HG03135 (cell line): ENCODE measurements around the gene ATAD3A.

ENCODE experiments used
- ATAC-seq: cut with Tn5 transposase; IDR thresholded peaks from one replicate; pipeline ENCODE4 v1.9.1; 2021; ENCODE audit warnings: mild to moderate bottlenecking, moderate library complexity; ENCODE audit not compliant: unreplicated experiment

The ATAD3A gene

DNA sequence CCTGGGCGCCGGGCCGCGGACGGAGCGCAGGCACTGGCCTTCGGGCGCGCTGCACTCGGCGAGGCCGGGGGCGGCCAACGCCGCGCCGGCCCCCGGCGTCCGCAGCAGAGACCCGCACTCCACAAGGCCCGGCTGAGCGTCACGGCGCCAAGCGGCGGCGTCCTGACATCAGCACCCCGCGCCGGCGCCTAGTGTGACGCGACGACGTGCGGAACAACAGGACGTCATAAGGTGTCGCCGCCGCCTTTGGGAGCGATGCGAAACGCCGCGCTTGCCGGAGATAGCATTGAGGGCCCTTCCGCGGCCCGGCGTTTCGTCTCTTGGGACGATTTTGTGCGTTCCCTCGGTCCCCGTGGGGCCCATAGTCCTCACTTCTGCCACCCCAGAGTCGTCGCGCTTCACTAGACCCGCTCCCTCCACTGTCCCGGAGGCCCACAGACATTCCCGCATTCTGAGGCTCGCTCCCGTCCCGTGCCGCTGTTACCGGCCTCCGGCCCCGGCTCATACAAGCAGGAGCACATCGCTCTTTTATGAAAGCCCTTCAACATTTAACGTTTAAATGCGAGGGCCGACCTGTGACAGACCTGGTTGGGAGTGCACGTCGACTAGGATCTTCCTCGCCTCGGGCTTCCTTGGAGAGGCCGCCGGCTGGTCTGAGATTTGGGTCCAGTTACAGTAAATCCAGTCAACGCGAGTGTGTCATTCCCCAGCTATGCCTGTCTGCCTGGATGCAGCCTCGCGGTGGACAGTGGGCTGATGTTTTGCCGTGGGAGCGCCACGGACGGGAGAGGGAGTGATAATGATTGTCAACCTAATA lies 63.0 kb downstream of the ATAD3A start, which contains the start of gene SSU72:
Gene SSU72 (minus strand): TSS at position 143 of the 817 bp plus-strand sequence. CDS start 306 bp downstream, outside the sequence.
- peak; percentile 86 for ATAC-seq

DNA sequence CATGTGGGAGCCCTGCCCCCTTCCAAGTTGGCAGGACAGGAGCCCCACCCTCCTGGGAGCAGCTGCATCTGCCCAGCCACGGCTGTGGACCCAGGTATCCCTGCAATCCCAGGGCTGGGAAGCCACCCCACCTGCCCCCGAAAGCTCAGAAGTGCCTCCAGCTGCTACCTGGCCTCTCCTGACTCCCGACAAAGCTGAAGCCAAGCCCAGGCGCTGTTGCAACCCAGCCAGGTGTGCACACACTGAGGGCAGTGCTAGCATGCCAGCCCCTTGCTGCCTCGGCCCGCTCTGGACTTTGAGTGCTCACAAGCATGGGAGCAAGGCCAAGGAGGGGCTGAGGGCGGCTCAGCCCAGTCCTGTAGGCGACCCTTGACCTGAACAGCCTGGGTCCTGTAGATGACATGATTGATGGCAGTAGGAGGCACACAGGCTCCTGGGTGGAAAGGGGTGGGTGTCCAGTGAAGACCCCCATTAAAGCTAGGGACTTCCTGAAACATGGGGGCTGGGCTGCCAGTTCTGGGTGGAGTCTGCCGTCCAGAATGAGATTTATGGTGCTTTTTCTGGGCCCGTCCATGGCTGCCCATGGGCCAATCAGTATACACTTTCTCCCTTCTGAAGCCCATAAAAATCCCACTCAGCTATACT lies 65.5 kb downstream of the ATAD3A start:
- no peak for ATAC-seq

- ATAC-seq, result no peak
These were observed 66.5 kb downstream of the ATAD3A start for GRCh38 chr1:1578371-1578940.

GRCh38 chr1:1582585-1583346 lies 70.8 kb downstream of the ATAD3A start:
- no peak for ATAC-seq

- no peak for ATAC-seq
These were observed 71.5 kb downstream of the ATAD3A start for GRCh38 chr1:1583347-1584010.
